ENCODE results near the gene ZFP91. TPM values are rescaled to one million over a fixed set of nuclear protein-coding genes. Genes with fewer than 3 reads are reported as not detected.

Gene ZFP91
- total and polyA plus RNA-seq, 9 of the 15 experiments (the other 6 are each of a cell fraction or from before 2014, with no cell fraction given): 17.6 to 58.3 (median 34.0) TPM

GRCh38 chr11:58578136-58578634 lies 678 bp upstream of the ZFP91 start (continued):
- TF ChIP-seq POLR2G (IDR thresholded peaks at IDR 0.05; ENCODE audit: low read depth, low read length) (peak; percentile 66), BCL6 (CRISPR knock-in tag; IDR thresholded peaks at IDR 0.05) (no peak), POLR3A (IDR thresholded peaks at IDR 0.05; ENCODE audit: borderline replicate concordance, extremely low read depth, insufficient read depth, insufficient read length) (no peak), NUFIP1 (IDR thresholded peaks at IDR 0.05; ENCODE audit: partially characterized antibody) (no peak), BRCA1 (IDR thresholded peaks at IDR 0.05) (no peak), BRCA1 (CRISPR knock-in tag; IDR thresholded peaks at IDR 0.05) (no peak), ATF7 (IDR thresholded peaks at IDR 0.05) (peak; percentile 75), ZBTB2 (IDR thresholded peaks at IDR 0.05) (peak; percentile 95), GTF2E2 (tag; IDR thresholded peaks at IDR 0.05) (peak; percentile 49; the same call in 1 of the 2 replicates), ZBTB17 (CRISPR knock-in tag; IDR thresholded peaks at IDR 0.05) (no peak), ELF1 (tag; IDR thresholded peaks at IDR 0.05) (peak; percentile 87), BACH1 (tag; IDR thresholded peaks at IDR 0.05) (peak; percentile 74; the same call in 1 of the 2 replicates), ELF4 (CRISPR knock-in tag; IDR thresholded peaks at IDR 0.05) (no peak), SIX5 (IDR thresholded peaks at IDR 0.05; ENCODE audit: borderline replicate concordance in 1 of 2, insufficient read depth in 1 of 2, low read depth in 1 of 2, low read length in 2 of 2) (peak; percentile 71 to 83; a peak in 3 of 4 replicates), ZNF76 (CRISPR knock-in tag; IDR thresholded peaks at IDR 0.05; ENCODE audit: borderline replicate concordance) (peak; percentile 7; the same call in 1 of the 2 replicates), ZBTB7A (IDR thresholded peaks at IDR 0.05; ENCODE audit: borderline replicate concordance, control insufficient read depth, low read depth, low read length) (no peak), FIP1L1 (IDR thresholded peaks at IDR 0.05; ENCODE audit: low read depth, low read length, poor library complexity, severe bottlenecking) (no peak), ZNF75A (CRISPR knock-in tag; IDR thresholded peaks at IDR 0.05) (no peak), ZBED1 (IDR thresholded peaks at IDR 0.05) (no peak), MED1 (CRISPR knock-in tag; IDR thresholded peaks at IDR 0.05; ENCODE audit: borderline replicate concordance) (no peak), HES1 (IDR thresholded peaks at IDR 0.05; ENCODE audit: low read depth) (0 out of 2 replicates have a peak, but pooled peaks have one; percentile 44), NFYB (IDR thresholded peaks at IDR 0.05; ENCODE audit: extremely low read depth, insufficient read length) (peak; percentile 0), BHLHE40 (IDR thresholded peaks at IDR 0.05; ENCODE audit: low read length) (peak; percentile 98), CXXC5 (CRISPR knock-in tag; IDR thresholded peaks at IDR 0.05) (peak; percentile 88), ZNF175 (CRISPR knock-in tag; IDR thresholded peaks at IDR 0.05; ENCODE audit: low read depth) (no peak; the same call in 1 of the 2 replicates)
- TF ChIP-seq, protein P1, sequence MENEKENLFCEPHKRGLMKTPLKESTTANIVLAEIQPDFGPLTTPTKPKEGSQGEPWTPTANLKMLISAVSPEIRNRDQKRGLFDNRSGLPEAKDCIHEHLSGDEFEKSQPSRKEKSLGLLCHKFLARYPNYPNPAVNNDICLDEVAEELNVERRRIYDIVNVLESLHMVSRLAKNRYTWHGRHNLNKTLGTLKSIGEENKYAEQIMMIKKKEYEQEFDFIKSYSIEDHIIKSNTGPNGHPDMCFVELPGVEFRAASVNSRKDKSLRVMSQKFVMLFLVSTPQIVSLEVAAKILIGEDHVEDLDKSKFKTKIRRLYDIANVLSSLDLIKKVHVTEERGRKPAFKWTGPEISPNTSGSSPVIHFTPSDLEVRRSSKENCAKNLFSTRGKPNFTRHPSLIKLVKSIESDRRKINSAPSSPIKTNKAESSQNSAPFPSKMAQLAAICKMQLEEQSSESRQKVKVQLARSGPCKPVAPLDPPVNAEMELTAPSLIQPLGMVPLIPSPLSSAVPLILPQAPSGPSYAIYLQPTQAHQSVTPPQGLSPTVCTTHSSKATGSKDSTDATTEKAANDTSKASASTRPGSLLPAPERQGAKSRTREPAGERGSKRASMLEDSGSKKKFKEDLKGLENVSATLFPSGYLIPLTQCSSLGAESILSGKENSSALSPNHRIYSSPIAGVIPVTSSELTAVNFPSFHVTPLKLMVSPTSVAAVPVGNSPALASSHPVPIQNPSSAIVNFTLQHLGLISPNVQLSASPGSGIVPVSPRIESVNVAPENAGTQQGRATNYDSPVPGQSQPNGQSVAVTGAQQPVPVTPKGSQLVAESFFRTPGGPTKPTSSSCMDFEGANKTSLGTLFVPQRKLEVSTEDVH (IDR thresholded peaks at IDR 0.05; ENCODE audit: low read depth, partially characterized antibody): peak; percentile 71

All from K562 (cell line).